ENCODE measurements around the gene S100A14. TPM values are rescaled to one million over a fixed set of nuclear protein-coding genes. Genes with fewer than 3 reads are reported as not detected.
A peak's percentile ranks its signal among the peaks of the same experiment; 100 is the strongest.

S100A14 gene
- total and polyA plus RNA-seq, 2 of the 4 experiments (the other 2 are of a cell fraction) = 0.10 TPM; not detected in 1

DNA sequence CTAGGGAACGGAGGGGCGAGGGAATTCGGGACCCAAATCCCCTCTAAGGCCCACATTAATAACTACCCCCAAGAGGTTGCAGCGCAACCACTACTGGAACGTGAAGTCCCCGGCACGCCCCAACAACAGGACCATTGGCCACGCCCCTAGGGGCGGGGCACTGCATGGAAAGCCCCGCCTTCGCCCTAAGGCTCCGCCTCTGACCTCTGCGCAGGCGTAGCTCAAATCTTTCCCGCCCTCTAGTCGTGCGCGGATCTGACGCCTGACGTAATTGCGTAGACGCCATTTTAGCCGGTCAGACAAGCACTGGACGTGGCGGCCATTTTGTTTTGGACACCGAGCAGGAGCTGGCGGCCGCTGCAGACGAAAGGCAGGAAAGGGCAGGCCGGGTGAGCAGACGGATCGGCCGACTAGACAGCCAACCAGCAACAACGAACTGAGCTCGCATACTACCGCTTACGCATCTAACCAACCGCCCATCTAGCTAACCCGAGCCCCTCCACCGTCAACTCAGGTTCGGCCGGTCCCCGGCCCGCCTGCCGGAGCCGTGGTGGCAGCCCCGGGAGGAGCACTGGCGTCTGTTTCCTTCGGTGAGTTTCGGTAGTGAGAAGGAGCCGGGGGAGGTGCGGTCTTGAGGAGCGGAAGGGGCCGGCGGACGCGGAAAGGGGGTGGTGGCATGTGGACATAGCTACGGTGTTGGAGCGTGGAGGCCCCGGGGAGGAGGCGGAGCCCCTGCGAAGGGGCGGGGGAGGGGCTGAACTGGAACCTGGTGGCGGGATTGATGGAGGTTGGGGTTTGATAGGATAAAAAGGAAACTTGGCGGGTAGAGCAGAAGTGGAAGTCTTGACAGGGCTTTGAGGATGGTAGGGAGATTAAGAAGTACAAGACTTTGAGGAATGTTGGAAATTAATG, 17.9 kb upstream of the S100A14 start, which contains the start of gene CHTOP:
Gene CHTOP, plus strand, starts transcription at position 313 of the 912 bp plus-strand sequence. CDS start 2,523 bp downstream, outside the sequence.
- TSS peak; percentile 82 for BruUV-seq (replicated peaks)
- Histone ChIP-seq H3K4me3 (ENCODE audit: insufficient read depth, low read depth, low read length) (peak within 1 kb of the TSS; percentile 79), H3K9me3 (ENCODE audit: control insufficient read depth, insufficient read depth, low read length) (no peaks in the 10 kb centered on the region), H3K36me3 (ENCODE audit: control insufficient read depth, insufficient read depth, low read length) (peaks cover 21% of the 10 kb centered on the region), H3K9me1 (ENCODE audit: insufficient read depth, low read length) (0 out of 2 replicates have a peak, but pooled peaks cover 8% of the 10 kb centered on the region), H3K27ac (ENCODE audit: insufficient read depth, low read length) (peak within 1 kb of the TSS; percentile 98), H3K79me1 (ENCODE audit: low read depth in 1 of 2, low read length in 2 of 2) (peaks cover 26 to 41% of the 10 kb centered on the region in 2 experiments), H4K5ac (ENCODE audit: low read depth, low read length) (peak within 1 kb of the TSS; percentile 95), H4K20me1 (ENCODE audit: insufficient read depth, low read length) (peaks cover 23% of the 10 kb centered on the region; the same call in 1 of the 2 replicates), H2BK5ac (ENCODE audit: low read depth, low read length, poor library complexity, severe bottlenecking) (peak within 1 kb of the TSS; percentile 98), H2AK5ac (ENCODE audit: low read depth, low read length) (peak within 1 kb of the TSS; percentile 100), H3K56ac (ENCODE audit: extremely low read depth, insufficient read depth, low read length) (peak within 1 kb of the TSS; percentile 100), H3K14ac (replicated peaks; ENCODE audit: low read depth, low read length) (peak within 1 kb of the TSS; percentile 100), H3K4me1 (ENCODE audit: control insufficient read depth, insufficient read depth, low read length) (peaks cover 3% of the 10 kb centered on the region), H3K27me3 (ENCODE audit: control insufficient read depth, insufficient read depth, low read length) (no peaks in the 10 kb centered on the region), H4K8ac (ENCODE audit: low read depth in 2 of 2, low read length in 2 of 2) (peak within 1 kb of the TSS; percentile 94 to 100), H3K18ac (ENCODE audit: low read depth, low read length) (peak within 1 kb of the TSS; percentile 91), H2AK9ac (replicated peaks; ENCODE audit: low read depth, low read length, poor library complexity) (peak within 1 kb of the TSS; percentile 100), H2BK120ac (ENCODE audit: low read depth, low read length) (peak within 1 kb of the TSS; percentile 83), H2AFZ (replicated peaks; ENCODE audit: low read length, poor library complexity) (peak within 1 kb of the TSS; percentile 93), H2BK15ac (ENCODE audit: low read depth, low read length) (no peak within 1 kb of the TSS; the same call in 2 of the 3 replicates), H3K9ac (ENCODE audit: low read depth, low read length) (peak within 1 kb of the TSS; percentile 99), H3K4me2 (ENCODE audit: low read depth, low read length) (peak within 1 kb of the TSS; percentile 86), H3K23ac (ENCODE audit: low read depth, low read length) (peak within 1 kb of the TSS; percentile 100), H3K4ac (ENCODE audit: low read depth, low read length) (peak within 1 kb of the TSS; percentile 100), H4K91ac (ENCODE audit: insufficient read depth, low read depth, low read length) (peak within 1 kb of the TSS; percentile 100), H2BK20ac (ENCODE audit: low read depth, low read length) (no peak within 1 kb of the TSS)
- WGBS, 2 experiments (ENCODE audit: extremely low coverage in 2 of 2, insufficient read length in 1 of 2) = 0% methylated on average over 48 of the region's 65 CpGs; no CpG with 5 or more reads in 1 of the 2 experiments
- in situ Hi-C loops (cut with MboI; ENCODE audit: low sequenced_read_pairs) = no loop called here
- POLR2A ChIA-PET (ENCODE audit: unreplicated experiment) = interaction anchor here (0.6 to 1.5 kb wide), 8 partner anchors 10 to 103 kb away, joined by 3 to 14 read pairs (median 4); no protein-coding TSS in a partner anchor
- CTCF ChIA-PET = interaction anchor here (0.9 to 1.6 kb wide), 6 partner anchors 12 to 123 kb away, joined by 4 to 11 read pairs (median 5); no protein-coding TSS in a partner anchor
- dilution Hi-C loops (cut with HindIII; ENCODE audit: low sequenced_read_pairs, unreplicated experiment) = no loop called here
- peak; percentile 98 for TF ChIP-seq CHD1 (IDR thresholded peaks at IDR 0.05; ENCODE audit: low read depth, low read length)
- peak; percentile 75; the same call in 1 of the 2 replicates for TF ChIP-seq MAZ (IDR thresholded peaks at IDR 0.05; ENCODE audit: borderline replicate concordance, low read depth, low read length)
- TF ChIP-seq CEBPB (IDR thresholded peaks at IDR 0.05; ENCODE audit: low read depth, low read length) = peak; percentile 65
- TF ChIP-seq POLR2A (IDR thresholded peaks at IDR 0.05; ENCODE audit: low read depth, low read length) = peak; percentile 94
- TF ChIP-seq, protein P1, sequence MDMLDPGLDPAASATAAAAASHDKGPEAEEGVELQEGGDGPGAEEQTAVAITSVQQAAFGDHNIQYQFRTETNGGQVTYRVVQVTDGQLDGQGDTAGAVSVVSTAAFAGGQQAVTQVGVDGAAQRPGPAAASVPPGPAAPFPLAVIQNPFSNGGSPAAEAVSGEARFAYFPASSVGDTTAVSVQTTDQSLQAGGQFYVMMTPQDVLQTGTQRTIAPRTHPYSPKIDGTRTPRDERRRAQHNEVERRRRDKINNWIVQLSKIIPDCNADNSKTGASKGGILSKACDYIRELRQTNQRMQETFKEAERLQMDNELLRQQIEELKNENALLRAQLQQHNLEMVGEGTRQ (IDR thresholded peaks at IDR 0.05; ENCODE audit: low read depth, low read length) = 0 out of 2 replicates have a peak, but pooled peaks have one; percentile 13
- no peak for TF ChIP-seq NFE2L2 (IDR thresholded peaks at IDR 0.05; ENCODE audit: low read depth, low read length)
- peak; percentile 88; the same call in 1 of the 2 replicates for TF ChIP-seq MXI1 (IDR thresholded peaks at IDR 0.05; ENCODE audit: borderline replicate concordance, low read depth, low read length)
- TF ChIP-seq MAFK (IDR thresholded peaks at IDR 0.05; ENCODE audit: low read depth, low read length) = no peak
- TF ChIP-seq SMC3 (IDR thresholded peaks at IDR 0.05; ENCODE audit: low read depth, low read length) = no peak
- intact Hi-C loops (cut with micrococcal nuclease) = loop anchor here (1.0 to 2.0 kb wide), 2 partner anchors 61 to 123 kb away; no protein-coding TSS in a partner anchor
- ATAC-seq (ENCODE audit: low read depth) (peak; percentile 97), DNase-seq (peak; percentile 99)
